HL-60 (cell line): Measurements from ENCODE around the gene PARP6.

Experiments
- DNase-seq, 2 experiments: peaks; one replicate each; pipeline ENCODE4 v3.0.0-alpha.2; 2010 to 2020; ENCODE audit warnings: low read depth in 1 of 2, low spot score in 1 of 2
- H3K27ac ChIP-seq: fragments of 250-450 bp; sonication (Bioruptor Pico); replicated peaks from 2 replicates; pipeline ENCODE4 v1.5.1; 2020; ENCODE audit warnings: mild to moderate bottlenecking, moderate library complexity
- H3K27me3 ChIP-seq: fragments of 250-450 bp; sonication (Bioruptor Pico); 2 replicates; pipeline ENCODE4 v1.5.1; 2021; ENCODE audit warnings: mild to moderate bottlenecking, moderate library complexity; ENCODE audit not compliant: insufficient read depth, poor library complexity, severe bottlenecking
- H3K4me3 ChIP-seq: replicated peaks from 2 replicates; pipeline ENCODE4 v1.5.1; 2011; ENCODE audit warnings: mild to moderate bottlenecking, control low read depth, low read length; ENCODE audit not compliant: insufficient read depth
- CTCF ChIP-seq: IDR thresholded peaks from one replicate; pipeline ENCODE4 v1.5.1; 2011; ENCODE audit warnings: low read length, control low read depth, inconsistent platforms; ENCODE audit not compliant: insufficient read depth
- GABPA ChIP-seq: IDR thresholded peaks from 2 replicates; pipeline ENCODE4 v1.6.1; 2012; ENCODE audit warnings: low read depth
- POLR2AphosphoS5 ChIP-seq: IDR thresholded peaks from 2 replicates; pipeline ENCODE4 v1.6.1; 2012; ENCODE audit warnings: low read depth
- REST ChIP-seq: IDR thresholded peaks from 2 replicates; pipeline ENCODE4 v1.6.1; 2012; ENCODE audit warnings: low read depth; ENCODE audit not compliant: insufficient replicate concordance
- SPI1 ChIP-seq: IDR thresholded peaks from 2 replicates; pipeline ENCODE4 v1.6.1; 2012; ENCODE audit warnings: low read depth, mild to moderate bottlenecking, borderline replicate concordance

The PARP6 gene

GRCh38 chr15:72199205-72199515, 73.2 kb downstream of the PARP6 start:
- no peak overlapping the region for H3K4me3 ChIP-seq
- DNase-seq, result peak in 1 of 2 experiments; percentile 8
- TF ChIP-seq SPI1, result no peak
- TF ChIP-seq POLR2AphosphoS5, result no peak
- TF ChIP-seq GABPA, result no peak
- H3K27me3 ChIP-seq, result no peaks in the 10 kb centered on the region
- no peak overlapping the region for H3K27ac ChIP-seq

DNA sequence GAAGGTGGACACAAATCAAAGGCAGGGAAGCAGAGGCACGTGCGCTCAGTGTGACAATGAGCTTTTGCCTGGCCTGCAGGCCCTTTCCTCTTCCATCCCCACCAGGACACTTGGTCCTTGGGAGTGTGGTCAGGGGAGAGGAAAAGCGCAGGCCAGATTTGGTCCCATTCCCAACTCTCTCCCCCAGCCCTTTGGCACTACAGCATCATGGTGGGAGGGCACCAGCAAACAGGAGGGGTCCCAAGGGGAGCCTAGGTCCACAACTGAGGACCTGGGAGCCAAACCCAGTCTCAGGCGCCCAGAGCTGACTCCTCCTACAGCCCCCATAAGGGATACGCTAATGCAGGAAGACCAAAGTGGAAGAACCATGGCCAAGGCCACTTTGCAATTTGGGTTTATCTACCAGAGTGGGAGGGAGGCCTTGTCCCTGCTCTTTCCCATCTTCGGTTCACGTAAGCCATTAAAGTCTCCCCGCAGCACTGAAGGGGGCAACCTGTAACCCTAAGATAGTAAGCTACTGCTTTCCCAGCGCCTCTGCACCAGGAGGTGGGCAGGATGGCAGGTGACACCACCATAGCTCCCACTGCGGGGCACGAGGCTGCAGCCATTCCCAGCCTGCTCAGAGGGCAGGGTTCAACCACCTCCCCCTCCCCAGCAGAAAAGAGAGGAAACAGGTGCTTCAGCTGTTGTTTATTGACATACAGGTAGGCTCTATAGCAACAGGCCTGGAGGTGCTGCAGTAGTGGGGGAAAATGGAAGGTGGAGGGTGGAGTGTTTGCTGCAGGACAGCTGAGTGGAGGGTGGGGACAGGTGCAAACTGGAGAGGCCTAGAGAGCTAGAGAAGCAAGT, 73.8 kb downstream of the PARP6 start:
- DNase-seq, result peak in 1 of 2 experiments; percentile 3
- Histone ChIP-seq H3K27me3 (no peaks in the 10 kb centered on the region), H3K27ac (no peak overlapping the region), H3K4me3 (no peak overlapping the region)
- peak; percentile 15; the same call in 1 of the 2 replicates for TF ChIP-seq POLR2AphosphoS5
- no peak for TF ChIP-seq GABPA

- TF ChIP-seq REST (no peak), GABPA (no peak), POLR2AphosphoS5 (no peak; the same call in 1 of the 2 replicates)
- no peak for DNase-seq
- Histone ChIP-seq H3K4me3 (no peak within 1 kb of the TSS), H3K27me3 (no peaks in the 10 kb centered on the region), H3K27ac (no peak within 1 kb of the TSS)
Measured at GRCh38 chr15:72197460-72198355, 74.6 kb downstream of the PARP6 start, which contains the start of gene GRAMD2A. TSS of gene GRAMD2A (minus strand) at chr15:72197787.

DNA sequence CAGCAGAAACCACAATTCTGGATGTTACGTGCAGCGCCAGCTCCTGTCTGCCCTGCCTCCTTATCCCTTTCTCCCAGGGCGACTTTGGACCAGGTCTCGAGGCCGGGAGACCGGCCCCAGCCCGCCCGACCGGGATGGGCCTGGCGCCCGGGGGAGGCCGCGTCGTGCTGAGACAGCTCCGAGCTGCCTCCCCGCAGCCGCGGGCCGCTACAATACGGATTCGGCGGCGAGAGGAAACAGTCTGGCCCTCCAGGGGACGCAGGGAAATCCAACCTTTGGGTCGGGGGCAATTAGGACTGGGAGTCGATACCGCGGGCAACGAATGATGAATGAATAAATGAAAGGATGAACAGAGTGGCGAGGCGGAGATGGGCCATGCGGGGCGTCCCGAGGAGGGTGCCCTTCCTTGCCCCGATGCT, 75.3 kb downstream of the PARP6 start:
- Histone ChIP-seq H3K4me3 (no peak overlapping the region), H3K27me3 (no peaks in the 10 kb centered on the region), H3K27ac (no peak overlapping the region)
- DNase-seq, result no peak
- TF ChIP-seq SPI1, result no peak
- TF ChIP-seq POLR2AphosphoS5, result no peak
- TF ChIP-seq CTCF, result no peak

- H3K27me3 ChIP-seq, result no peaks in the 10 kb centered on the region
- no peak overlapping the region for H3K27ac ChIP-seq
- no peak for DNase-seq
- H3K4me3 ChIP-seq, result no peak overlapping the region
- TF ChIP-seq SPI1 (no peak), CTCF (no peak), REST (no peak), GABPA (no peak), POLR2AphosphoS5 (no peak)
Measured at GRCh38 chr15:72196409-72197040, 75.8 kb downstream of the PARP6 start.
